DOHH2 (cell line): ENCODE data around the gene KRTAP4-12.

ENCODE experiments used
- H3F3A ChIP-seq: fragments of 200-600 bp; sonication (generic), shearing (Covaris generic); 2 replicates; pipeline ENCODE4 v1.6.0; 2016; ENCODE audit warnings: antibody characterized with exemption, mild to moderate bottlenecking; ENCODE audit not compliant: control insufficient read depth, insufficient read depth
- H3K27ac ChIP-seq: fragments of 200-600 bp; sonication (generic); 2 replicates; pipeline ENCODE4 v1.5.1; 2014; ENCODE audit warnings: low read depth, mild to moderate bottlenecking, low read length, moderate library complexity
- H3K27me3 ChIP-seq: fragments of 200-600 bp; sonication (generic); 2 replicates; pipeline ENCODE4 v1.6.1; 2014; ENCODE audit warnings: mild to moderate bottlenecking, low read length, mixed read lengths; ENCODE audit not compliant: control insufficient read depth
- H3K36me3 ChIP-seq: fragments of 200-600 bp; sonication (generic); 2 replicates; pipeline ENCODE4 v1.6.1; 2014; ENCODE audit warnings: mild to moderate bottlenecking, low read length, moderate library complexity, mixed read lengths; ENCODE audit not compliant: control insufficient read depth
- H3K4me1 ChIP-seq: fragments of 200-600 bp; sonication (generic); 2 replicates; pipeline ENCODE4 v1.6.1; 2014; ENCODE audit warnings: mild to moderate bottlenecking, low read length, mixed read lengths; ENCODE audit not compliant: control insufficient read depth
- H3K4me2 ChIP-seq: fragments of 200-600 bp; sonication (generic); 2 replicates; pipeline ENCODE4 v1.6.0; 2014; ENCODE audit warnings: mild to moderate bottlenecking, low read length, moderate library complexity
- H3K4me3 ChIP-seq: fragments of 200-600 bp; sonication (generic); 2 replicates; pipeline ENCODE4 v1.5.1; 2014; ENCODE audit warnings: mild to moderate bottlenecking, low read length, mixed read lengths
- H3K79me2 ChIP-seq: fragments of 200-600 bp; sonication (generic); 2 replicates; pipeline ENCODE4 v1.6.1; 2014; ENCODE audit warnings: mild to moderate bottlenecking, low read length, mixed read lengths; ENCODE audit not compliant: control insufficient read depth
- H3K9me2 ChIP-seq: fragments of 200-600 bp; sonication (generic); replicated peaks from 2 replicates; pipeline ENCODE4 v1.6.1; 2014; ENCODE audit warnings: mild to moderate bottlenecking, low read length, mixed read lengths; ENCODE audit not compliant: control insufficient read depth
- H3K9me3 ChIP-seq: fragments of 200-600 bp; sonication (generic); 2 replicates; pipeline ENCODE4 v1.6.1; 2014; ENCODE audit warnings: antibody characterized with exemption, low read length, mixed read lengths; ENCODE audit not compliant: control insufficient read depth, insufficient read depth
- H4K20me1 ChIP-seq: fragments of 200-600 bp; sonication (generic); 2 replicates; pipeline ENCODE4 v1.6.0; 2014; ENCODE audit warnings: low read depth, mild to moderate bottlenecking, antibody characterized with exemption, low read length, moderate library complexity; ENCODE audit not compliant: control insufficient read depth, insufficient read depth
- CTCF ChIP-seq: fragments of 200-600 bp; sonication (generic); IDR thresholded peaks from one replicate; pipeline ENCODE4 v1.5.1; 2014; ENCODE audit warnings: antibody characterized with exemption, mild to moderate bottlenecking, low read depth, low read length; ENCODE audit not compliant: poor library complexity, severe bottlenecking
- EZH2phosphoT487 ChIP-seq: fragments of 200-600 bp; sonication (generic); IDR thresholded peaks from 2 replicates; pipeline ENCODE4 v1.6.1; 2017; ENCODE audit warnings: borderline replicate concordance, mild to moderate bottlenecking, antibody characterized with exemption, low read length, moderate library complexity, mixed read lengths

KRTAP4-12 gene

GRCh38 chr17:41131979-41132378 is 8.0 kb upstream of the KRTAP4-12 start:
- no peaks in the 10 kb centered on the region for H3K9me2 ChIP-seq
- H3K36me3 ChIP-seq, result no peaks in the 10 kb centered on the region
- no peaks in the 10 kb centered on the region for H3K27me3 ChIP-seq
- H3K4me1 ChIP-seq, result peaks cover 22% of the 10 kb centered on the region
- no peak overlapping the region for H3K27ac ChIP-seq
- TF ChIP-seq EZH2phosphoT487, result no peak
- TF ChIP-seq CTCF, result no peak
- no peaks in the 10 kb centered on the region for H3K79me2 ChIP-seq
- H4K20me1 ChIP-seq, result no peaks in the 10 kb centered on the region
- no peak overlapping the region for H3K4me2 ChIP-seq
- H3K4me3 ChIP-seq, result no peak overlapping the region
- no peaks in the 10 kb centered on the region for H3F3A ChIP-seq
- no peaks in the 10 kb centered on the region for H3K9me3 ChIP-seq

- Histone ChIP-seq H3K27ac (no peak overlapping the region), H3K4me1 (peaks cover 33% of the 10 kb centered on the region), H3K79me2 (no peaks in the 10 kb centered on the region), H3K4me3 (no peak overlapping the region), H3K9me3 (peaks cover 20% of the 10 kb centered on the region), H3K9me2 (no peaks in the 10 kb centered on the region), H3K27me3 (no peaks in the 10 kb centered on the region), H3K4me2 (no peak overlapping the region), H3K36me3 (peaks cover 5% of the 10 kb centered on the region; the same call in 1 of the 2 replicates), H3F3A (peaks cover 3% of the 10 kb centered on the region; the same call in 1 of the 2 replicates), H4K20me1 (no peaks in the 10 kb centered on the region)
- no peak for TF ChIP-seq EZH2phosphoT487
- TF ChIP-seq CTCF, result no peak
These were observed 3.4 kb upstream of the KRTAP4-12 start for GRCh38 chr17:41127371-41127770.

- H3K9me2 ChIP-seq, result no peaks in the 10 kb centered on the region
- no peak overlapping the region for H3K4me2 ChIP-seq
- H3K4me3 ChIP-seq, result no peak overlapping the region
- no peaks in the 10 kb centered on the region for H4K20me1 ChIP-seq
- H3K36me3 ChIP-seq, result peaks cover 11% of the 10 kb centered on the region; the same call in 1 of the 2 replicates
- H3K27ac ChIP-seq, result no peak overlapping the region
- H3K27me3 ChIP-seq, result no peaks in the 10 kb centered on the region
- peaks cover 3% of the 10 kb centered on the region; the same call in 1 of the 2 replicates for H3F3A ChIP-seq
- TF ChIP-seq CTCF (no peak), EZH2phosphoT487 (no peak)
- peaks cover 27% of the 10 kb centered on the region for H3K9me3 ChIP-seq
- H3K79me2 ChIP-seq, result no peaks in the 10 kb centered on the region
- H3K4me1 ChIP-seq, result peaks cover 37% of the 10 kb centered on the region
These were observed 2.4 kb upstream of the KRTAP4-12 start for GRCh38 chr17:41126412-41126811.
